SK-N-SH treated with all-trans-retinoic acid at 6 μM for 48 hours (cell line): Measurements from ENCODE around the gene ARID1B.
A peak's percentile ranks its signal among the peaks of the same experiment; 100 is the strongest.

ENCODE experiments used
- ATAC-seq: fragments of 200-7000 bp; cut with Tn5 transposase; 3 replicates; pipeline ENCODE4 v1.9.1; 2020; ENCODE audit warnings: mild to moderate bottlenecking, moderate library complexity
- BACH2 ChIP-seq: fragments of 250-450 bp; sonication (Bioruptor Pico); IDR thresholded peaks from 2 replicates; pipeline ENCODE4 v1.9.0; 2021; ENCODE audit warnings: mild to moderate bottlenecking, borderline replicate concordance
- CSDC2 ChIP-seq: fragments of 250-450 bp; sonication (Bioruptor Pico); IDR thresholded peaks from 2 replicates; pipeline ENCODE4 v1.5.0; 2020; ENCODE audit warnings: mild to moderate bottlenecking, moderate library complexity
- CSRNP3 ChIP-seq: fragments of 250-450 bp; sonication (Bioruptor Pico); IDR thresholded peaks from 2 replicates; pipeline ENCODE4 v1.5.1; 2021; ENCODE audit warnings: mild to moderate bottlenecking, moderate library complexity
- ESRRG ChIP-seq: fragments of 250-450 bp; sonication (Bioruptor Pico); IDR thresholded peaks from 2 replicates; pipeline ENCODE4 v1.6.1; 2021; ENCODE audit warnings: mild to moderate bottlenecking
- ISL1 ChIP-seq: fragments of 250-450 bp; sonication (Bioruptor Pico); IDR thresholded peaks from 2 replicates; pipeline ENCODE4 v2.1.2; 2022; ENCODE audit warnings: mild to moderate bottlenecking, moderate library complexity
- PPARA ChIP-seq: fragments of 250-450 bp; sonication (Bioruptor Pico); IDR thresholded peaks from 2 replicates; pipeline ENCODE4 v1.5.0; 2020; ENCODE audit warnings: mild to moderate bottlenecking, borderline replicate concordance
- RARB ChIP-seq: fragments of 250-450 bp; sonication (Bioruptor Pico); IDR thresholded peaks from 2 replicates; pipeline ENCODE4 v1.8.0; 2021; ENCODE audit warnings: mild to moderate bottlenecking, moderate library complexity
- SNAI2 ChIP-seq: fragments of 250-450 bp; sonication (Bioruptor Pico); IDR thresholded peaks from 2 replicates; pipeline ENCODE4 v1.5.0; 2020; ENCODE audit warnings: mild to moderate bottlenecking, moderate library complexity
- TCF4 ChIP-seq: fragments of 250-450 bp; sonication (Bioruptor Pico); IDR thresholded peaks from 2 replicates; pipeline ENCODE4 v1.8.0; 2021; ENCODE audit warnings: mild to moderate bottlenecking, moderate library complexity, borderline replicate concordance
- TOX ChIP-seq: fragments of 250-450 bp; sonication (Bioruptor Pico); IDR thresholded peaks from 2 replicates; pipeline ENCODE4 v1.8.0; 2021; ENCODE audit warnings: mild to moderate bottlenecking, moderate library complexity, borderline replicate concordance
- TSHZ2 ChIP-seq: fragments of 250-450 bp; sonication (Bioruptor Pico); IDR thresholded peaks from 2 replicates; pipeline ENCODE4 v1.5.0; 2020; ENCODE audit warnings: mild to moderate bottlenecking, moderate library complexity
- ZFP3 ChIP-seq: fragments of 250-450 bp; sonication (Bioruptor Pico); IDR thresholded peaks from 2 replicates; pipeline ENCODE4 v1.5.0; 2020; ENCODE audit warnings: mild to moderate bottlenecking, moderate library complexity
- ZFP30 ChIP-seq: fragments of 450-650 bp; formaldehyde crosslinking; IDR thresholded peaks from 2 replicates; pipeline ENCODE4 v1.5.0; 2022; ENCODE audit warnings: mild to moderate bottlenecking, moderate library complexity
- ZNF565 ChIP-seq: fragments of 450-650 bp; formaldehyde crosslinking; conservative IDR thresholded peaks from 2 replicates; pipeline ENCODE4 v1.5.0; 2020; ENCODE audit warnings: low read depth, mild to moderate bottlenecking, moderate library complexity
- ZNF70 ChIP-seq: fragments of 450-650 bp; formaldehyde crosslinking; IDR thresholded peaks from 2 replicates; pipeline ENCODE4 v1.5.0; 2020; ENCODE audit warnings: mild to moderate bottlenecking, moderate library complexity
- ZNF8 ChIP-seq: fragments of 450-650 bp; formaldehyde crosslinking; IDR thresholded peaks from 2 replicates; pipeline ENCODE4 v1.5.0; 2020; ENCODE audit warnings: mild to moderate bottlenecking, moderate library complexity
- TF ChIP-seq, protein P1 (sequence below): fragments of 250-450 bp; sonication (Bioruptor Pico); IDR thresholded peaks from 2 replicates; pipeline ENCODE4 v1.8.0; 2021; ENCODE audit warnings: low read depth, mild to moderate bottlenecking, moderate library complexity, borderline replicate concordance
- TF ChIP-seq, protein P2 (sequence below): fragments of 250-450 bp; sonication (Bioruptor Pico); IDR thresholded peaks from 2 replicates; pipeline ENCODE4 v1.5.1; 2020; ENCODE audit warnings: low read depth, mild to moderate bottlenecking, moderate library complexity

ARID1B gene

GRCh38 chr6:157067507-157067906, 290.3 kb downstream of the ARID1B start (continued):
- no peak for TF ChIP-seq TSHZ2 (CRISPR knock-in tag)

- no peak for TF ChIP-seq ESRRG (CRISPR knock-in tag)
- no peak for TF ChIP-seq RARB
- TF ChIP-seq, protein P1, sequence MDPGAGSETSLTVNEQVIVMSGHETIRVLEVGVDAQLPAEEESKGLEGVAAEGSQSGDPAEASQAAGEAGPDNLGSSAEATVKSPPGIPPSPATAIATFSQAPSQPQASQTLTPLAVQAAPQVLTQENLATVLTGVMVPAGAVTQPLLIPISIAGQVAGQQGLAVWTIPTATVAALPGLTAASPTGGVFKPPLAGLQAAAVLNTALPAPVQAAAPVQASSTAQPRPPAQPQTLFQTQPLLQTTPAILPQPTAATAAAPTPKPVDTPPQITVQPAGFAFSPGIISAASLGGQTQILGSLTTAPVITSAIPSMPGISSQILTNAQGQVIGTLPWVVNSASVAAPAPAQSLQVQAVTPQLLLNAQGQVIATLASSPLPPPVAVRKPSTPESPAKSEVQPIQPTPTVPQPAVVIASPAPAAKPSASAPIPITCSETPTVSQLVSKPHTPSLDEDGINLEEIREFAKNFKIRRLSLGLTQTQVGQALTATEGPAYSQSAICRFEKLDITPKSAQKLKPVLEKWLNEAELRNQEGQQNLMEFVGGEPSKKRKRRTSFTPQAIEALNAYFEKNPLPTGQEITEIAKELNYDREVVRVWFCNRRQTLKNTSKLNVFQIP (CRISPR knock-in tag) = no peak
- TF ChIP-seq, protein P2, sequence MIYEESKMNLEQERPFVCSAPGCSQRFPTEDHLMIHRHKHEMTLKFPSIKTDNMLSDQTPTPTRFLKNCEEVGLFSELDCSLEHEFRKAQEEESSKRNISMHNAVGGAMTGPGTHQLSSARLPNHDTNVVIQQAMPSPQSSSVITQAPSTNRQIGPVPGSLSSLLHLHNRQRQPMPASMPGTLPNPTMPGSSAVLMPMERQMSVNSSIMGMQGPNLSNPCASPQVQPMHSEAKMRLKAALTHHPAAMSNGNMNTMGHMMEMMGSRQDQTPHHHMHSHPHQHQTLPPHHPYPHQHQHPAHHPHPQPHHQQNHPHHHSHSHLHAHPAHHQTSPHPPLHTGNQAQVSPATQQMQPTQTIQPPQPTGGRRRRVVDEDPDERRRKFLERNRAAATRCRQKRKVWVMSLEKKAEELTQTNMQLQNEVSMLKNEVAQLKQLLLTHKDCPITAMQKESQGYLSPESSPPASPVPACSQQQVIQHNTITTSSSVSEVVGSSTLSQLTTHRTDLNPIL (CRISPR knock-in tag) = no peak
- no peak for TF ChIP-seq BACH2
- no peak for TF ChIP-seq SNAI2 (CRISPR knock-in tag)
- no peak for TF ChIP-seq TOX (CRISPR knock-in tag)
- TF ChIP-seq ZNF565 (CRISPR knock-in tag) = no peak
- TF ChIP-seq ISL1 = no peak
- no peak for TF ChIP-seq TCF4 (CRISPR knock-in tag)
- no peak for TF ChIP-seq ZFP30 (CRISPR knock-in tag)
- TF ChIP-seq ZFP3 = no peak
- TF ChIP-seq TSHZ2 (CRISPR knock-in tag) = no peak
- no peak for TF ChIP-seq CSDC2 (CRISPR knock-in tag)
- no peak for TF ChIP-seq CSRNP3 (CRISPR knock-in tag)
- ATAC-seq = peak; percentile 45
These were observed 291.6 kb downstream of the ARID1B start for GRCh38 chr6:157068691-157069324.

DNA sequence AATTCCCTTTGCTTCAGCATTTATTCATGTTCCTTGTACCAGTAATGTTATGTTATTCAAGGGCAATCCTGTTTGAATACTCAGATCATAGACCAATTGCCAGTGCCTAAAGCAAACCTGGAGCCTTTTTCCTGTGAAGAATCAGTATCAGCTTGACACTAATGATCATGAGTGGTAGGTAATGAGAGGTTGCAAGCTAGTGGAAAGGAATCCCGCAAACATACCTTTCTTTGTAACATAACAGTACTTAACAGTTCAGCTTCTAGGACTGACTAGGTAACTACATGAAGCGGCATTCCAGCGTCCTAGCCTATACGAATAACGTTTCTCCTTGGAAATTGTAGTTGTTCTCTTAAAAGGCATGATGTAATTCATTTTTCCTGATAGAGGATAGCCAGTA, 292.4 kb downstream of the ARID1B start:
- no peak for ATAC-seq
- no peak for TF ChIP-seq ZNF70
- TF ChIP-seq ZNF8 (CRISPR knock-in tag) = no peak
- TF ChIP-seq TOX (CRISPR knock-in tag) = no peak
- TF ChIP-seq TSHZ2 (CRISPR knock-in tag) = no peak
- no peak for TF ChIP-seq PPARA (CRISPR knock-in tag)
- TF ChIP-seq, protein P2 (CRISPR knock-in tag) = no peak
- TF ChIP-seq CSRNP3 (CRISPR knock-in tag) = no peak
- TF ChIP-seq, protein P1 (CRISPR knock-in tag) = no peak
